K562 (cell line): ENCODE results near the gene CKLF. TPM values are rescaled to one million over a fixed set of nuclear protein-coding genes. Genes with fewer than 3 reads are reported as not detected.

Experiments
- CBFB ChIP-seq: sonication (generic); formaldehyde crosslinking; IDR thresholded peaks from 2 replicates; pipeline ENCODE4 v1.4.0; 2020; ENCODE audit warnings: mild to moderate bottlenecking, missing genetic modification reagents
- CBX5 ChIP-seq: IDR thresholded peaks from 2 replicates; pipeline ENCODE4 v1.6.1; 2014; ENCODE audit warnings: low read depth, borderline replicate concordance
- CCNT2 ChIP-seq: IDR thresholded peaks from 2 replicates; pipeline ENCODE4 v1.6.1; 2011; ENCODE audit warnings: borderline replicate concordance, low read depth, mild to moderate bottlenecking, moderate library complexity, mixed read lengths, low read length; ENCODE audit not compliant: insufficient read length; ENCODE audit errors: extremely low read depth
- DNMT1 ChIP-seq: fragments of 450-650 bp; IDR thresholded peaks from 2 replicates; pipeline ENCODE4 v1.6.1; 2016; ENCODE audit warnings: antibody characterized with exemption, mild to moderate bottlenecking
- ESRRA ChIP-seq: fragments of 450-650 bp; IDR thresholded peaks from 2 replicates; pipeline ENCODE4 v1.6.1; 2014; ENCODE audit warnings: low read depth, mild to moderate bottlenecking, moderate library complexity, borderline replicate concordance
- FOXO4 ChIP-seq: fragments of 450-650 bp; formaldehyde crosslinking; IDR thresholded peaks from 2 replicates; pipeline ENCODE4 v1.4.0; 2020; ENCODE audit warnings: mild to moderate bottlenecking, moderate library complexity
- HNRNPL ChIP-seq: fragments of 200-400 bp; formaldehyde crosslinking; IDR thresholded peaks from 2 replicates; pipeline ENCODE4 v1.6.1; 2017; ENCODE audit warnings: low read depth, mild to moderate bottlenecking, low read length
- NCOA2 ChIP-seq, 2 experiments: fragments of 450-650 bp; IDR thresholded peaks; 2 replicates each; pipeline ENCODE4 v1.6.1; 2018; ENCODE audit warnings: mild to moderate bottlenecking in 2 of 2, moderate library complexity in 1 of 2; ENCODE audit not compliant: partially characterized antibody in 2 of 2
- NCOA6 ChIP-seq: fragments of 450-650 bp; IDR thresholded peaks from 2 replicates; pipeline ENCODE4 v1.6.1; 2017; ENCODE audit warnings: mild to moderate bottlenecking
- PML ChIP-seq: IDR thresholded peaks from 2 replicates; pipeline ENCODE4 v1.6.1; 2012; ENCODE audit warnings: low read length, inconsistent platforms
- POLR2H ChIP-seq: IDR thresholded peaks from 2 replicates; pipeline ENCODE4 v1.6.1; 2016; ENCODE audit warnings: missing genetic modification characterization, low read depth, mild to moderate bottlenecking, control low read depth, missing compliant biosample characterization, moderate library complexity
- RAD51 ChIP-seq: fragments of 450-650 bp; IDR thresholded peaks from 2 replicates; pipeline ENCODE4 v1.7.1; 2016; ENCODE audit warnings: low read depth, mild to moderate bottlenecking, borderline replicate concordance
- WHSC1 ChIP-seq: IDR thresholded peaks from one replicate; pipeline ENCODE4 v1.6.1; 2012; ENCODE audit warnings: low read length, control low read depth, inconsistent platforms
- ZFP36 ChIP-seq: fragments of 150-350 bp; IDR thresholded peaks from 2 replicates; pipeline ENCODE4 v1.6.1; 2018; ENCODE audit warnings: low read length, low read depth; ENCODE audit not compliant: partially characterized antibody
- ZNF217 ChIP-seq: sonication (generic); formaldehyde crosslinking; IDR thresholded peaks from 2 replicates; pipeline ENCODE4 v1.8.0; 2022; ENCODE audit warnings: mild to moderate bottlenecking, missing genetic modification reagents
- ZNF347 ChIP-seq: fragments of 450-650 bp; formaldehyde crosslinking; IDR thresholded peaks from 2 replicates; pipeline ENCODE4 v1.4.0; 2020; ENCODE audit warnings: low read depth, mild to moderate bottlenecking, moderate library complexity
- polyA plus RNA-seq, 8 experiments: library from polyadenylated mRNA; depleted of rRNA in 4 of 8; stranded (reverse) in 5 of 8; unstranded in 3 of 8; fragments of >200 nt; fragmentation: Nextera tagmentation in 2 of 8; fragmentation: Illumina TruSeq in 1 of 8; extraction: Ambion mirVana in 2 of 8; extraction: Trizol in 1 of 8; gene quantifications; 2 replicates each; pipeline versions ENCODE4 v1.2.1 to v1.2.3, GENCODE V29; 2011 to 2014; ENCODE audit warnings: inconsistent platforms in 1 of 8, missing spikeins in 1 of 8
- total RNA-seq, 7 experiments: library from RNA; depleted of rRNA in 6 of 7; stranded (reverse); fragments of >200 nt in 6 of 7; fragmentation: Illumina TruSeq in 2 of 7; extraction: Trizol in 2 of 7; gene quantifications; 2 replicates each; pipeline versions ENCODE4 v1.2.1 to v1.2.3, GENCODE V29; 2011 to 2021; ENCODE audit warnings: low replicate concordance in 1 of 7
- TF ChIP-seq, protein P1 (sequence below): fragments of 150-350 bp; conservative IDR thresholded peaks from 2 replicates; pipeline ENCODE4 v1.6.1; 2014; ENCODE audit warnings: low read length
- TF ChIP-seq, protein P2 (sequence below): fragments of 250-450 bp; sonication (Bioruptor Pico); IDR thresholded peaks from 2 replicates; pipeline ENCODE4 v1.4.0; 2020

CKLF gene
- total and polyA plus RNA-seq, 9 of the 15 experiments (the other 6 are each of a cell fraction or from before 2014, with no cell fraction given) = 84.8 to 322 (median 118) TPM

DNA sequence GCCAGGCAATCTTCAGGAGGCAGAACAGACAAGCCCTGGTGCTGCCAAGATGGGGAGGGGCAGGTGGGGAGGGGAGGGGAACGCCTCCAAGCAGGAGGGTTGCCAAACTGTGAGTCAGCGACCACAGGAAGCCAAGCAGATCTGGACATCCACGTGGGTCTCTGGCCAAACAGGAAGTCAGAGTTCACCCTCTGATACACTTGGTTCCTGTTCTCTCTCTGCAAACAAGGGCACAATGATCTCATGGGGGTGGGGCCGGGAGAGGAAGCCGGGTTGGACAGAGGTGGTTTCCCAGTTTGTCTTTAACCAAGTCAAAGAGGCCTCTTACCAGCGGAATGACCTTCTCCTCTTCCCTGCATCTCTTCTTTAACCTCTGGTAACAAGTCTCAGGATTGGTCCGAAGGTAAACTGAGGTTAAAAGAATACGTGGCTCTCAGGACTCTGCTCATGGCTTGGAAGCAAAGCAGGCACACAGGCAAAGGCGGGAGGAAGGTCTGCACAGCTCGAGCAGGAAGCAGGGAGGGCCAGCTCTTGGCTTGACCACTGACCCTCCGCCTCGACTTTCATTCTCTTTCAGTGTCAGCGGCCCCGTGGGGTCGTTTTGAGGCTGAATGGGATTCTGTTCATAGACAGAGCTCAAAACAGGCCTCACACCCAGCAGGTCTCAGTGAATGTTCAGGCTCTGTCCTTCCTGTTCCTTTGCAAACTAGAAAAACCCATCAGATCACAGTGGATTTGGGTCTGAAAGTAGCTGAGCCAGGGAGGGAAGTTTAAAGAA lies 35.4 kb upstream of the CKLF start (continued):
- peak; percentile 72; the same call in 1 of the 2 replicates for TF ChIP-seq POLR2H (tag)
- no peak for TF ChIP-seq WHSC1
- no peak for TF ChIP-seq CBFB
- TF ChIP-seq CCNT2 = peak; percentile 56
- TF ChIP-seq FOXO4 (CRISPR knock-in tag) = no peak
- TF ChIP-seq ZFP36 = peak; percentile 37
- no peak for TF ChIP-seq ZNF347 (CRISPR knock-in tag)
- TF ChIP-seq, protein P1, sequence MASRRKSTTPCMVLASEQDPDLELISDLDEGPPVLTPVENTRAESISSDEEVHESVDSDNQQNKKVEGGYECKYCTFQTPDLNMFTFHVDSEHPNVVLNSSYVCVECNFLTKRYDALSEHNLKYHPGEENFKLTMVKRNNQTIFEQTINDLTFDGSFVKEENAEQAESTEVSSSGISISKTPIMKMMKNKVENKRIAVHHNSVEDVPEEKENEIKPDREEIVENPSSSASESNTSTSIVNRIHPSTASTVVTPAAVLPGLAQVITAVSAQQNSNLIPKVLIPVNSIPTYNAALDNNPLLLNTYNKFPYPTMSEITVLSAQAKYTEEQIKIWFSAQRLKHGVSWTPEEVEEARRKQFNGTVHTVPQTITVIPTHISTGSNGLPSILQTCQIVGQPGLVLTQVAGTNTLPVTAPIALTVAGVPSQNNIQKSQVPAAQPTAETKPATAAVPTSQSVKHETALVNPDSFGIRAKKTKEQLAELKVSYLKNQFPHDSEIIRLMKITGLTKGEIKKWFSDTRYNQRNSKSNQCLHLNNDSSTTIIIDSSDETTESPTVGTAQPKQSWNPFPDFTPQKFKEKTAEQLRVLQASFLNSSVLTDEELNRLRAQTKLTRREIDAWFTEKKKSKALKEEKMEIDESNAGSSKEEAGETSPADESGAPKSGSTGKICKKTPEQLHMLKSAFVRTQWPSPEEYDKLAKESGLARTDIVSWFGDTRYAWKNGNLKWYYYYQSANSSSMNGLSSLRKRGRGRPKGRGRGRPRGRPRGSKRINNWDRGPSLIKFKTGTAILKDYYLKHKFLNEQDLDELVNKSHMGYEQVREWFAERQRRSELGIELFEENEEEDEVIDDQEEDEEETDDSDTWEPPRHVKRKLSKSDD = no peak
- TF ChIP-seq ESRRA = peak; percentile 84
- peak; percentile 51; the same call in 1 of the 2 replicates for TF ChIP-seq PML
- TF ChIP-seq NCOA2 (IDR thresholded peaks at IDR 0.05; ENCODE audit: partially characterized antibody in 2 of 2) = no peak
- TF ChIP-seq DNMT1 = no peak
- TF ChIP-seq HNRNPL = no peak
- no peak for TF ChIP-seq ZNF217 (CRISPR knock-in tag)
- no peak for TF ChIP-seq NCOA6
- TF ChIP-seq, protein P2, sequence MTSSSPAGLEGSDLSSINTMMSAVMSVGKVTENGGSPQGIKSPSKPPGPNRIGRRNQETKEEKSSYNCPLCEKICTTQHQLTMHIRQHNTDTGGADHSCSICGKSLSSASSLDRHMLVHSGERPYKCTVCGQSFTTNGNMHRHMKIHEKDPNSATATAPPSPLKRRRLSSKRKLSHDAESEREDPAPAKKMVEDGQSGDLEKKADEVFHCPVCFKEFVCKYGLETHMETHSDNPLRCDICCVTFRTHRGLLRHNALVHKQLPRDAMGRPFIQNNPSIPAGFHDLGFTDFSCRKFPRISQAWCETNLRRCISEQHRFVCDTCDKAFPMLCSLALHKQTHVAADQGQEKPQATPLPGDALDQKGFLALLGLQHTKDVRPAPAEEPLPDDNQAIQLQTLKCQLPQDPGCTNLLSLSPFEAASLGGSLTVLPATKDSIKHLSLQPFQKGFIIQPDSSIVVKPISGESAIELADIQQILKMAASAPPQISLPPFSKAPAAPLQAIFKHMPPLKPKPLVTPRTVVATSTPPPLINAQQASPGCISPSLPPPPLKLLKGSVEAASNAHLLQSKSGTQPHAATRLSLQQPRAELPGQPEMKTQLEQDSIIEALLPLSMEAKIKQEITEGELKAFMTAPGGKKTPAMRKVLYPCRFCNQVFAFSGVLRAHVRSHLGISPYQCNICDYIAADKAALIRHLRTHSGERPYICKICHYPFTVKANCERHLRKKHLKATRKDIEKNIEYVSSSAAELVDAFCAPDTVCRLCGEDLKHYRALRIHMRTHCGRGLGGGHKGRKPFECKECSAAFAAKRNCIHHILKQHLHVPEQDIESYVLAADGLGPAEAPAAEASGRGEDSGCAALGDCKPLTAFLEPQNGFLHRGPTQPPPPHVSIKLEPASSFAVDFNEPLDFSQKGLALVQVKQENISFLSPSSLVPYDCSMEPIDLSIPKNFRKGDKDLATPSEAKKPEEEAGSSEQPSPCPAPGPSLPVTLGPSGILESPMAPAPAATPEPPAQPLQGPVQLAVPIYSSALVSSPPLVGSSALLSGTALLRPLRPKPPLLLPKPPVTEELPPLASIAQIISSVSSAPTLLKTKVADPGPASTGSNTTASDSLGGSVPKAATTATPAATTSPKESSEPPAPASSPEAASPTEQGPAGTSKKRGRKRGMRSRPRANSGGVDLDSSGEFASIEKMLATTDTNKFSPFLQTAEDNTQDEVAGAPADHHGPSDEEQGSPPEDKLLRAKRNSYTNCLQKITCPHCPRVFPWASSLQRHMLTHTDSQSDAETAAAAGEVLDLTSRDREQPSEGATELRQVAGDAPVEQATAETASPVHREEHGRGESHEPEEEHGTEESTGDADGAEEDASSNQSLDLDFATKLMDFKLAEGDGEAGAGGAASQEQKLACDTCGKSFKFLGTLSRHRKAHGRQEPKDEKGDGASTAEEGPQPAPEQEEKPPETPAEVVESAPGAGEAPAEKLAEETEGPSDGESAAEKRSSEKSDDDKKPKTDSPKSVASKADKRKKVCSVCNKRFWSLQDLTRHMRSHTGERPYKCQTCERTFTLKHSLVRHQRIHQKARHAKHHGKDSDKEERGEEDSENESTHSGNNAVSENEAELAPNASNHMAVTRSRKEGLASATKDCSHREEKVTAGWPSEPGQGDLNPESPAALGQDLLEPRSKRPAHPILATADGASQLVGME (CRISPR knock-in tag) = no peak
- TF ChIP-seq RAD51 = peak; percentile 73
- TF ChIP-seq CBX5 = no peak
